K562 (cell line): ENCODE results near the gene CPHXL2. TPM values are rescaled to one million over a fixed set of nuclear protein-coding genes. Genes with fewer than 3 reads are reported as not detected.

Source experiments
- CBFA2T2 ChIP-seq: fragments of 450-650 bp; conservative IDR thresholded peaks from 2 replicates; pipeline ENCODE4 v1.6.1; 2017; ENCODE audit warnings: mild to moderate bottlenecking
- CHCHD3 ChIP-seq: fragments of 250-450 bp; sonication (Bioruptor Pico); IDR thresholded peaks from 2 replicates; pipeline ENCODE4 v2.1.2; 2022; ENCODE audit warnings: mild to moderate bottlenecking
- CTCF ChIP-seq, 3 experiments: IDR thresholded peaks in 2 of 3; conservative IDR thresholded peaks in 1 of 3; 2 replicates each; pipeline ENCODE4 v1.5.1; 2011 to 2012; ENCODE audit warnings: low read length in 3 of 3, mild to moderate bottlenecking in 3 of 3, control low read depth in 2 of 3, improper control_type of control experiment in 1 of 3, inconsistent platforms in 1 of 3, low read depth in 1 of 3, mixed read lengths in 1 of 3, moderate library complexity in 1 of 3; ENCODE audit not compliant: insufficient read depth in 2 of 3
- FOS ChIP-seq: IDR thresholded peaks from 3 replicates; pipeline ENCODE4 v1.6.1; 2011; ENCODE audit not compliant: insufficient read length; ENCODE audit errors: extremely low read depth
- FOXM1 ChIP-seq, 2 experiments: fragments of 450-650 bp in 1 of 2; sonication (generic) in 1 of 2; formaldehyde crosslinking in 1 of 2; IDR thresholded peaks; 2 replicates each; pipeline versions ENCODE4 v1.6.1 to v1.9.0; 2017 to 2022; ENCODE audit warnings: low read depth in 2 of 2, mild to moderate bottlenecking in 2 of 2, missing genetic modification reagents in 1 of 2, moderate library complexity in 1 of 2
- HES1 ChIP-seq: fragments of 450-650 bp; IDR thresholded peaks from 2 replicates; pipeline ENCODE4 v1.6.1; 2016; ENCODE audit warnings: low read depth, mild to moderate bottlenecking, moderate library complexity
- HEY1 ChIP-seq: fragments of 250-450 bp; sonication (Bioruptor Pico); IDR thresholded peaks from 2 replicates; pipeline ENCODE4 v1.5.0; 2020; ENCODE audit warnings: mild to moderate bottlenecking, moderate library complexity, borderline replicate concordance
- MAFG ChIP-seq: fragments of 450-650 bp; conservative IDR thresholded peaks from 2 replicates; pipeline ENCODE4 v1.6.1; 2016; ENCODE audit warnings: missing genetic modification characterization, missing compliant biosample characterization
- MEIS2 ChIP-seq: fragments of 450-650 bp; IDR thresholded peaks from 2 replicates; pipeline ENCODE4 v1.6.1; 2014; ENCODE audit warnings: mild to moderate bottlenecking; ENCODE audit not compliant: partially characterized antibody
- NCOR1 ChIP-seq: fragments of 450-650 bp; IDR thresholded peaks from 2 replicates; pipeline ENCODE4 v1.6.1; 2016; ENCODE audit warnings: mild to moderate bottlenecking, moderate library complexity
- NEUROD1 ChIP-seq: fragments of 150-350 bp; IDR thresholded peaks from 2 replicates; pipeline ENCODE4 v1.6.1; 2014; ENCODE audit warnings: borderline replicate concordance, low read length, low read depth; ENCODE audit not compliant: partially characterized antibody
- NFRKB ChIP-seq: fragments of 450-650 bp; IDR thresholded peaks from 2 replicates; pipeline ENCODE4 v1.6.1; 2016; ENCODE audit warnings: low read depth
- PHB ChIP-seq: fragments of 250-450 bp; sonication (Bioruptor Pico); IDR thresholded peaks from 2 replicates; pipeline ENCODE4 v1.5.0; 2021
- PHB2 ChIP-seq: fragments of 450-650 bp; IDR thresholded peaks from 2 replicates; pipeline ENCODE4 v1.6.1; 2017; ENCODE audit warnings: low read depth
- SMARCE1 ChIP-seq: fragments of 450-650 bp; IDR thresholded peaks from 2 replicates; pipeline ENCODE4 v1.7.1; 2016; ENCODE audit warnings: mild to moderate bottlenecking
- SOX6 ChIP-seq: fragments of 450-650 bp; IDR thresholded peaks from 2 replicates; pipeline ENCODE4 v1.6.1; 2014; ENCODE audit warnings: mild to moderate bottlenecking
- TCF7 ChIP-seq: sonication (generic); IDR thresholded peaks from 2 replicates; pipeline ENCODE4 v1.6.1; 2016; ENCODE audit warnings: antibody characterized with exemption, borderline replicate concordance
- ZBTB12 ChIP-seq: fragments of 250-450 bp; sonication (Bioruptor Pico); IDR thresholded peaks from 2 replicates; pipeline ENCODE4 v1.4.0; 2020
- ZC3H11A ChIP-seq: IDR thresholded peaks from 2 replicates; pipeline ENCODE4 v1.6.1; 2012; ENCODE audit warnings: low read depth, low read length, improper control_type of control experiment
- ZNF175 ChIP-seq: fragments of 200-800 bp; sonication (Bioruptor generic); IDR thresholded peaks from 2 replicates; pipeline ENCODE4 v1.6.1; 2016; ENCODE audit warnings: low read depth, mild to moderate bottlenecking, missing genetic modification characterization, missing compliant biosample characterization
- ZNF384 ChIP-seq: IDR thresholded peaks from 2 replicates; pipeline ENCODE4 v1.6.1; 2012; ENCODE audit warnings: low read depth, low read length, improper control_type of control experiment
- ZNF780A ChIP-seq: fragments of 250-450 bp; sonication (Bioruptor Pico); IDR thresholded peaks from 2 replicates; pipeline ENCODE4 v1.5.0; 2021; ENCODE audit warnings: mild to moderate bottlenecking
- ZZZ3 ChIP-seq: fragments of 450-650 bp; IDR thresholded peaks from 2 replicates; pipeline ENCODE4 v1.6.1; 2016; ENCODE audit warnings: antibody characterized with exemption, mild to moderate bottlenecking, moderate library complexity
- polyA plus RNA-seq, 8 experiments: library from polyadenylated mRNA; depleted of rRNA in 4 of 8; stranded (reverse) in 5 of 8; unstranded in 3 of 8; fragments of >200 nt; fragmentation: Nextera tagmentation in 2 of 8; fragmentation: Illumina TruSeq in 1 of 8; extraction: Ambion mirVana in 2 of 8; extraction: Trizol in 1 of 8; gene quantifications; 2 replicates each; pipeline versions ENCODE4 v1.2.1 to v1.2.3, GENCODE V29; 2011 to 2014; ENCODE audit warnings: inconsistent platforms in 1 of 8, missing spikeins in 1 of 8
- total RNA-seq, 7 experiments: library from RNA; depleted of rRNA in 6 of 7; stranded (reverse); fragments of >200 nt in 6 of 7; fragmentation: Illumina TruSeq in 2 of 7; extraction: Trizol in 2 of 7; gene quantifications; 2 replicates each; pipeline versions ENCODE4 v1.2.1 to v1.2.3, GENCODE V29; 2011 to 2021; ENCODE audit warnings: low replicate concordance in 1 of 7
- TF ChIP-seq, protein P1 (sequence below): fragments of 450-650 bp; formaldehyde crosslinking; IDR thresholded peaks from 2 replicates; pipeline ENCODE4 v1.4.0; 2022; ENCODE audit warnings: missing genetic modification characterization
- TF ChIP-seq, protein P2 (sequence below): IDR thresholded peaks from 3 replicates; pipeline ENCODE4 v1.6.1; 2011; ENCODE audit warnings: borderline replicate concordance, mild to moderate bottlenecking; ENCODE audit not compliant: insufficient read length, insufficient read depth

Gene CPHXL2
- total and polyA plus RNA-seq, 9 of the 15 experiments (the other 6 are each of a cell fraction or from before 2014, with no cell fraction given) = not detected

GRCh38 chr16:75621170-75621477, 55.7 kb downstream of the CPHXL2 start (continued):
- TF ChIP-seq MEIS2 (peak; percentile 6), NFRKB (no peak), SMARCE1 (peak; percentile 87), NCOR1 (peak; percentile 88), CHCHD3 (no peak), CTCF (IDR thresholded peaks at IDR 0.05 in 2 of 3, conservative IDR thresholded peaks at IDR 0.05 in 1 of 3; ENCODE audit: insufficient read depth in 2 of 3, low read depth in 1 of 3, low read length in 3 of 3) (peak; percentile 79 to 89 (median 81)), FOS (no peak), PHB2 (peak; percentile 76), FOXM1 (IDR thresholded peaks at IDR 0.05; ENCODE audit: low read depth) (peak; percentile 85), FOXM1 (CRISPR knock-in tag; IDR thresholded peaks at IDR 0.05; ENCODE audit: low read depth) (no peak), ZNF175 (CRISPR knock-in tag) (no peak), ZNF780A (no peak), SOX6 (peak; percentile 71), CBFA2T2 (peak; percentile 86), TCF7 (no peak), ZC3H11A (no peak), HEY1 (CRISPR knock-in tag) (peak; percentile 51; the same call in 1 of the 2 replicates), ZBTB12 (CRISPR knock-in tag) (no peak), PHB (CRISPR knock-in tag) (no peak), ZNF384 (peak; percentile 51; the same call in 1 of the 2 replicates), ZZZ3 (0 out of 2 replicates have a peak, but pooled peaks have one; percentile 20), MAFG (no peak), NEUROD1 (peak; percentile 41), HES1 (peak; percentile 35; the same call in 1 of the 2 replicates)
- TF ChIP-seq, protein P1, sequence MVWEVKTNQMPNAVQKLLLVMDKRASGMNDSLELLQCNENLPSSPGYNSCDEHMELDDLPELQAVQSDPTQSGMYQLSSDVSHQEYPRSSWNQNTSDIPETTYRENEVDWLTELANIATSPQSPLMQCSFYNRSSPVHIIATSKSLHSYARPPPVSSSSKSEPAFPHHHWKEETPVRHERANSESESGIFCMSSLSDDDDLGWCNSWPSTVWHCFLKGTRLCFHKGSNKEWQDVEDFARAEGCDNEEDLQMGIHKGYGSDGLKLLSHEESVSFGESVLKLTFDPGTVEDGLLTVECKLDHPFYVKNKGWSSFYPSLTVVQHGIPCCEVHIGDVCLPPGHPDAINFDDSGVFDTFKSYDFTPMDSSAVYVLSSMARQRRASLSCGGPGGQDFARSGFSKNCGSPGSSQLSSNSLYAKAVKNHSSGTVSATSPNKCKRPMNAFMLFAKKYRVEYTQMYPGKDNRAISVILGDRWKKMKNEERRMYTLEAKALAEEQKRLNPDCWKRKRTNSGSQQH (CRISPR knock-in tag) = 0 out of 2 replicates have a peak, but pooled peaks have one; percentile 76
- TF ChIP-seq, protein P2, sequence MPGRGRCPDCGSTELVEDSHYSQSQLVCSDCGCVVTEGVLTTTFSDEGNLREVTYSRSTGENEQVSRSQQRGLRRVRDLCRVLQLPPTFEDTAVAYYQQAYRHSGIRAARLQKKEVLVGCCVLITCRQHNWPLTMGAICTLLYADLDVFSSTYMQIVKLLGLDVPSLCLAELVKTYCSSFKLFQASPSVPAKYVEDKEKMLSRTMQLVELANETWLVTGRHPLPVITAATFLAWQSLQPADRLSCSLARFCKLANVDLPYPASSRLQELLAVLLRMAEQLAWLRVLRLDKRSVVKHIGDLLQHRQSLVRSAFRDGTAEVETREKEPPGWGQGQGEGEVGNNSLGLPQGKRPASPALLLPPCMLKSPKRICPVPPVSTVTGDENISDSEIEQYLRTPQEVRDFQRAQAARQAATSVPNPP = no peak
